ENCODE data around the gene ZNF35.
"Not testable (repeated sequence)": the region's sequence is repeated elsewhere in the genome, so short reads cannot be mapped to it uniquely, and the experiment has no call there.

Gene ZNF35

GRCh38 chr3:44648564-44649229 is at the start of gene ZNF35:
ZNF35 (plus strand) TSS chr3:44648732; CDS start chr3:44651068, 2,336 bp downstream.
- peak; percentile 76 for DNase-seq (ENCODE audit: low spot score)

GRCh38 chr3:44601749-44602148 is 46.8 kb upstream of the ZNF35 start:
- no peak for DNase-seq (ENCODE audit: low spot score)

- no peak for DNase-seq (ENCODE audit: low spot score)
Observed at GRCh38 chr3:44612678-44613077, 35.9 kb upstream of the ZNF35 start.

GRCh38 chr3:44624749-44625480 is 23.6 kb upstream of the ZNF35 start, which contains the start of gene ZNF197:
ZNF197 (plus strand) TSS chr3:44625036; CDS start chr3:44629155, 4,119 bp downstream.
- peak; percentile 87 for DNase-seq (ENCODE audit: low spot score)

GRCh38 chr3:44628716-44629115 is 19.8 kb upstream of the ZNF35 start:
- DNase-seq (ENCODE audit: low spot score): peak; percentile 15

GRCh38 chr3:44632193-44632592 is 16.3 kb upstream of the ZNF35 start:
- DNase-seq (ENCODE audit: low spot score): no peak

- no peak for DNase-seq (ENCODE audit: low spot score)
Observed at GRCh38 chr3:44642337-44642736, 6.2 kb upstream of the ZNF35 start.

GRCh38 chr3:44643024-44643423 is 5.5 kb upstream of the ZNF35 start:
- no peak for DNase-seq (ENCODE audit: low spot score)

GRCh38 chr3:44647771-44648170 is 761 bp upstream of the ZNF35 start:
- DNase-seq (ENCODE audit: low spot score): no peak

- DNase-seq (ENCODE audit: low spot score): no peak
Observed at GRCh38 chr3:44649709-44650108, 1.2 kb downstream of the ZNF35 start.

- no peak for DNase-seq (ENCODE audit: low spot score)
Observed at GRCh38 chr3:44654039-44654438, 5.5 kb downstream of the ZNF35 start.

- DNase-seq (ENCODE audit: low spot score): no peak
Observed at GRCh38 chr3:44659015-44659414, 10.5 kb downstream of the ZNF35 start.

GRCh38 chr3:44659434-44659833 is 10.9 kb downstream of the ZNF35 start:
- DNase-seq (ENCODE audit: low spot score): no peak

- no peak for DNase-seq (ENCODE audit: low spot score)
Observed at GRCh38 chr3:44661189-44661588, 12.7 kb downstream of the ZNF35 start.

GRCh38 chr3:44665173-44665572 is 16.6 kb downstream of the ZNF35 start:
- no peak for DNase-seq (ENCODE audit: low spot score)

GRCh38 chr3:44666346-44666745 is 17.8 kb downstream of the ZNF35 start:
- no peak for DNase-seq (ENCODE audit: low spot score)

- no peak for DNase-seq (ENCODE audit: low spot score)
Observed at GRCh38 chr3:44669760-44670159, 21.2 kb downstream of the ZNF35 start.

- not testable (repeated sequence) for DNase-seq (ENCODE audit: low spot score)
Observed at GRCh38 chr3:44673466-44673865, 24.9 kb downstream of the ZNF35 start.

GRCh38 chr3:44674211-44674610 is 25.7 kb downstream of the ZNF35 start:
- DNase-seq (ENCODE audit: low spot score): no peak

- no peak for DNase-seq (ENCODE audit: low spot score)
Observed at GRCh38 chr3:44678480-44679116, 30.1 kb downstream of the ZNF35 start.

- no peak for DNase-seq (ENCODE audit: low spot score)
Observed at GRCh38 chr3:44680921-44681455, 32.5 kb downstream of the ZNF35 start.

- no peak for DNase-seq (ENCODE audit: low spot score)
Observed at GRCh38 chr3:44682182-44682896, 33.8 kb downstream of the ZNF35 start.

Measured in COLO829 (cell line).